ENCODE data around the gene CPN1. TPM values are rescaled to one million over a fixed set of nuclear protein-coding genes. Genes with fewer than 3 reads are reported as not detected.

CPN1 gene
- total and polyA plus RNA-seq, 2 of the 8 experiments (the other 6 are each of a cell fraction or from before 2014, with no cell fraction given) = 0.15 to 0.20 TPM

DNA sequence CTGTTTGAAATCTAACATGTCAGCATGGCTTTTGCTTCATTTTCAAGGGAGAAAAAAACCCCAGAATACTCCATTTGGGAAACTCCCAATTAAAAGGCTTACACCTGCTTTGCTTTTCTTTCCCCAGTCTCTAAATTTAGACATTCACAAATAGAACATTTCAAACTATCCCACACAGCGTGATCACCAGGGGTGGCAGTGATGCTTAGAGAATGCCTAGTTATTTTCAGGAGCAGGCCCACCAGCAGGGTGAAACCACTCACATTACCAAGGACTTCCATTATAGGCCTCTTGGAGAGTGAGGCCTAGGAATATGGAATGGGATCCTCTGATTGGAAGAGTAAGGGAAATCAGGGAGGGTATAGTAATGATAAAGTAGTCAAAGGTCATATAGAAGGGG lies 14.2 kb downstream of the CPN1 start (continued):
- TF ChIP-seq, protein P1, sequence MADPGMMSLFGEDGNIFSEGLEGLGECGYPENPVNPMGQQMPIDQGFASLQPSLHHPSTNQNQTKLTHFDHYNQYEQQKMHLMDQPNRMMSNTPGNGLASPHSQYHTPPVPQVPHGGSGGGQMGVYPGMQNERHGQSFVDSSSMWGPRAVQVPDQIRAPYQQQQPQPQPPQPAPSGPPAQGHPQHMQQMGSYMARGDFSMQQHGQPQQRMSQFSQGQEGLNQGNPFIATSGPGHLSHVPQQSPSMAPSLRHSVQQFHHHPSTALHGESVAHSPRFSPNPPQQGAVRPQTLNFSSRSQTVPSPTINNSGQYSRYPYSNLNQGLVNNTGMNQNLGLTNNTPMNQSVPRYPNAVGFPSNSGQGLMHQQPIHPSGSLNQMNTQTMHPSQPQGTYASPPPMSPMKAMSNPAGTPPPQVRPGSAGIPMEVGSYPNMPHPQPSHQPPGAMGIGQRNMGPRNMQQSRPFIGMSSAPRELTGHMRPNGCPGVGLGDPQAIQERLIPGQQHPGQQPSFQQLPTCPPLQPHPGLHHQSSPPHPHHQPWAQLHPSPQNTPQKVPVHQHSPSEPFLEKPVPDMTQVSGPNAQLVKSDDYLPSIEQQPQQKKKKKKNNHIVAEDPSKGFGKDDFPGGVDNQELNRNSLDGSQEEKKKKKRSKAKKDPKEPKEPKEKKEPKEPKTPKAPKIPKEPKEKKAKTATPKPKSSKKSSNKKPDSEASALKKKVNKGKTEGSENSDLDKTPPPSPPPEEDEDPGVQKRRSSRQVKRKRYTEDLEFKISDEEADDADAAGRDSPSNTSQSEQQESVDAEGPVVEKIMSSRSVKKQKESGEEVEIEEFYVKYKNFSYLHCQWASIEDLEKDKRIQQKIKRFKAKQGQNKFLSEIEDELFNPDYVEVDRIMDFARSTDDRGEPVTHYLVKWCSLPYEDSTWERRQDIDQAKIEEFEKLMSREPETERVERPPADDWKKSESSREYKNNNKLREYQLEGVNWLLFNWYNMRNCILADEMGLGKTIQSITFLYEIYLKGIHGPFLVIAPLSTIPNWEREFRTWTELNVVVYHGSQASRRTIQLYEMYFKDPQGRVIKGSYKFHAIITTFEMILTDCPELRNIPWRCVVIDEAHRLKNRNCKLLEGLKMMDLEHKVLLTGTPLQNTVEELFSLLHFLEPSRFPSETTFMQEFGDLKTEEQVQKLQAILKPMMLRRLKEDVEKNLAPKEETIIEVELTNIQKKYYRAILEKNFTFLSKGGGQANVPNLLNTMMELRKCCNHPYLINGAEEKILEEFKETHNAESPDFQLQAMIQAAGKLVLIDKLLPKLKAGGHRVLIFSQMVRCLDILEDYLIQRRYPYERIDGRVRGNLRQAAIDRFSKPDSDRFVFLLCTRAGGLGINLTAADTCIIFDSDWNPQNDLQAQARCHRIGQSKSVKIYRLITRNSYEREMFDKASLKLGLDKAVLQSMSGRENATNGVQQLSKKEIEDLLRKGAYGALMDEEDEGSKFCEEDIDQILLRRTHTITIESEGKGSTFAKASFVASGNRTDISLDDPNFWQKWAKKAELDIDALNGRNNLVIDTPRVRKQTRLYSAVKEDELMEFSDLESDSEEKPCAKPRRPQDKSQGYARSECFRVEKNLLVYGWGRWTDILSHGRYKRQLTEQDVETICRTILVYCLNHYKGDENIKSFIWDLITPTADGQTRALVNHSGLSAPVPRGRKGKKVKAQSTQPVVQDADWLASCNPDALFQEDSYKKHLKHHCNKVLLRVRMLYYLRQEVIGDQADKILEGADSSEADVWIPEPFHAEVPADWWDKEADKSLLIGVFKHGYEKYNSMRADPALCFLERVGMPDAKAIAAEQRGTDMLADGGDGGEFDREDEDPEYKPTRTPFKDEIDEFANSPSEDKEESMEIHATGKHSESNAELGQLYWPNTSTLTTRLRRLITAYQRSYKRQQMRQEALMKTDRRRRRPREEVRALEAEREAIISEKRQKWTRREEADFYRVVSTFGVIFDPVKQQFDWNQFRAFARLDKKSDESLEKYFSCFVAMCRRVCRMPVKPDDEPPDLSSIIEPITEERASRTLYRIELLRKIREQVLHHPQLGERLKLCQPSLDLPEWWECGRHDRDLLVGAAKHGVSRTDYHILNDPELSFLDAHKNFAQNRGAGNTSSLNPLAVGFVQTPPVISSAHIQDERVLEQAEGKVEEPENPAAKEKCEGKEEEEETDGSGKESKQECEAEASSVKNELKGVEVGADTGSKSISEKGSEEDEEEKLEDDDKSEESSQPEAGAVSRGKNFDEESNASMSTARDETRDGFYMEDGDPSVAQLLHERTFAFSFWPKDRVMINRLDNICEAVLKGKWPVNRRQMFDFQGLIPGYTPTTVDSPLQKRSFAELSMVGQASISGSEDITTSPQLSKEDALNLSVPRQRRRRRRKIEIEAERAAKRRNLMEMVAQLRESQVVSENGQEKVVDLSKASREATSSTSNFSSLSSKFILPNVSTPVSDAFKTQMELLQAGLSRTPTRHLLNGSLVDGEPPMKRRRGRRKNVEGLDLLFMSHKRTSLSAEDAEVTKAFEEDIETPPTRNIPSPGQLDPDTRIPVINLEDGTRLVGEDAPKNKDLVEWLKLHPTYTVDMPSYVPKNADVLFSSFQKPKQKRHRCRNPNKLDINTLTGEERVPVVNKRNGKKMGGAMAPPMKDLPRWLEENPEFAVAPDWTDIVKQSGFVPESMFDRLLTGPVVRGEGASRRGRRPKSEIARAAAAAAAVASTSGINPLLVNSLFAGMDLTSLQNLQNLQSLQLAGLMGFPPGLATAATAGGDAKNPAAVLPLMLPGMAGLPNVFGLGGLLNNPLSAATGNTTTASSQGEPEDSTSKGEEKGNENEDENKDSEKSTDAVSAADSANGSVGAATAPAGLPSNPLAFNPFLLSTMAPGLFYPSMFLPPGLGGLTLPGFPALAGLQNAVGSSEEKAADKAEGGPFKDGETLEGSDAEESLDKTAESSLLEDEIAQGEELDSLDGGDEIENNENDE (IDR thresholded peaks at IDR 0.05; ENCODE audit: insufficient replicate concordance, low read length) = no peak
- TF ChIP-seq SAP30 (IDR thresholded peaks at IDR 0.05; ENCODE audit: insufficient read depth, insufficient replicate concordance, low read length) = no peak
- TF ChIP-seq SUZ12 (IDR thresholded peaks at IDR 0.05; ENCODE audit: low read length) = no peak
- no peak for TF ChIP-seq ZNF274 (IDR thresholded peaks at IDR 0.05; ENCODE audit: borderline replicate concordance, extremely low read depth, low read length)
- no peak for TF ChIP-seq TAF1 (IDR thresholded peaks at IDR 0.05; ENCODE audit: low read depth, low read length)
- no peak for TF ChIP-seq YY1 (IDR thresholded peaks at IDR 0.05; ENCODE audit: low read depth, low read length)
- no peak for TF ChIP-seq RFX5 (IDR thresholded peaks at IDR 0.05; ENCODE audit: borderline replicate concordance, low read depth, low read length)
- TF ChIP-seq, protein P2, sequence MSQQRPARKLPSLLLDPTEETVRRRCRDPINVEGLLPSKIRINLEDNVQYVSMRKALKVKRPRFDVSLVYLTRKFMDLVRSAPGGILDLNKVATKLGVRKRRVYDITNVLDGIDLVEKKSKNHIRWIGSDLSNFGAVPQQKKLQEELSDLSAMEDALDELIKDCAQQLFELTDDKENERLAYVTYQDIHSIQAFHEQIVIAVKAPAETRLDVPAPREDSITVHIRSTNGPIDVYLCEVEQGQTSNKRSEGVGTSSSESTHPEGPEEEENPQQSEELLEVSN (IDR thresholded peaks at IDR 0.05) = no peak
- TF ChIP-seq POU5F1 (IDR thresholded peaks at IDR 0.05; ENCODE audit: low read depth, low read length) = no peak
- TF ChIP-seq CREB1 (IDR thresholded peaks at IDR 0.05) = no peak
- no peak for TF ChIP-seq ASH2L (IDR thresholded peaks at IDR 0.05; ENCODE audit: low read length)
- TF ChIP-seq CHD2 (IDR thresholded peaks at IDR 0.05; ENCODE audit: low read length) = no peak
